ENCODE results near the gene ARHGAP6. TPM values are rescaled to one million over a fixed set of nuclear protein-coding genes. Genes with fewer than 3 reads are reported as not detected.
A peak's percentile ranks its signal among the peaks of the same experiment; 100 is the strongest.

Gene ARHGAP6
- total and polyA plus RNA-seq, 4 donors = 5.1 to 19.5 (median 12.9) TPM

GRCh38 chrX:11472879-11473278 lies 192.8 kb downstream of the ARHGAP6 start:
- no peak for ATAC-seq (ENCODE audit: low FRiP score)
- no peak overlapping the region for H3K27ac ChIP-seq (ENCODE audit: low read depth in 1 of 2, low read length in 2 of 2)
- H3K4me3 ChIP-seq (ENCODE audit: low read length in 2 of 2) = no peak overlapping the region
- H3K4me1 ChIP-seq (ENCODE audit: control insufficient read depth in 1 of 2, insufficient read depth in 2 of 2, low read length in 2 of 2) = peaks cover 4 to 6% of the 10 kb centered on the region in 2 donors
- no peak for DNase-seq
- intact Hi-C loops (cut with DNase I) = no loop called here
- H3K9me3 ChIP-seq (ENCODE audit: control insufficient read depth, low read length) = no peaks in the 10 kb centered on the region
- 31 to 40% methylated on average over 3 of the region's 3 CpGs for WGBS, 2 donors
- no peaks in the 10 kb centered on the region for H3K36me3 ChIP-seq (ENCODE audit: control insufficient read depth in 1 of 2, insufficient read depth in 2 of 2, low read length in 1 of 2)
- no peaks in the 10 kb centered on the region for H3K27me3 ChIP-seq (ENCODE audit: control insufficient read depth in 1 of 2, insufficient read depth in 2 of 2, low read length in 1 of 2)

- WGBS, 2 donors = 68 to 86% methylated on average over 2 of the region's 2 CpGs
- H3K27me3 ChIP-seq (ENCODE audit: control insufficient read depth in 1 of 2, insufficient read depth in 2 of 2, low read length in 1 of 2) = no peaks in the 10 kb centered on the region
- DNase-seq (no peak), ATAC-seq (ENCODE audit: low FRiP score) (no peak)
- H3K4me3 ChIP-seq (ENCODE audit: low read length in 2 of 2) = no peak overlapping the region
- no peaks in the 10 kb centered on the region for H3K9me3 ChIP-seq (ENCODE audit: control insufficient read depth, low read length)
- H3K27ac ChIP-seq (ENCODE audit: low read depth in 1 of 2, low read length in 2 of 2) = no peak overlapping the region
- peaks cover 4 to 6% of the 10 kb centered on the region in 2 donors for H3K4me1 ChIP-seq (ENCODE audit: control insufficient read depth in 1 of 2, insufficient read depth in 2 of 2, low read length in 2 of 2)
- no peaks in the 10 kb centered on the region for H3K36me3 ChIP-seq (ENCODE audit: control insufficient read depth in 1 of 2, insufficient read depth in 2 of 2, low read length in 1 of 2)
- intact Hi-C loops (cut with DNase I) = no loop called here
Observed at GRCh38 chrX:11472381-11472780, 193.3 kb downstream of the ARHGAP6 start.

- Histone ChIP-seq H3K4me3 (ENCODE audit: low read length in 2 of 2) (no peak overlapping the region), H3K9me3 (ENCODE audit: control insufficient read depth, low read length) (no peaks in the 10 kb centered on the region), H3K27me3 (ENCODE audit: control insufficient read depth in 1 of 2, insufficient read depth in 2 of 2, low read length in 1 of 2) (no peaks in the 10 kb centered on the region), H3K4me1 (ENCODE audit: control insufficient read depth in 1 of 2, insufficient read depth in 2 of 2, low read length in 2 of 2) (peaks cover 4 to 6% of the 10 kb centered on the region in 2 donors), H3K27ac (ENCODE audit: low read depth in 1 of 2, low read length in 2 of 2) (peak overlapping the region in 1 of 2 donors; percentile 84), H3K36me3 (ENCODE audit: control insufficient read depth in 1 of 2, insufficient read depth in 2 of 2, low read length in 1 of 2) (no peaks in the 10 kb centered on the region)
- 3% methylated on average over 1 of the region's 1 CpG for WGBS, 2 donors
- no peak for DNase-seq
- intact Hi-C loops (cut with DNase I) = no loop called here
- ATAC-seq (ENCODE audit: low FRiP score) = peak; percentile 48
Observed at GRCh38 chrX:11470250-11470974, 195.3 kb downstream of the ARHGAP6 start.

GRCh38 chrX:11465648-11466411 lies 199.9 kb downstream of the ARHGAP6 start:
- ATAC-seq (ENCODE audit: low FRiP score) (no peak), DNase-seq (no peak)
- Histone ChIP-seq H3K27ac (ENCODE audit: low read depth in 1 of 2, low read length in 2 of 2) (no peak overlapping the region), H3K36me3 (ENCODE audit: control insufficient read depth in 1 of 2, insufficient read depth in 2 of 2, low read length in 1 of 2) (no peaks in the 10 kb centered on the region), H3K9me3 (ENCODE audit: control insufficient read depth, low read length) (no peaks in the 10 kb centered on the region), H3K27me3 (ENCODE audit: control insufficient read depth in 1 of 2, insufficient read depth in 2 of 2, low read length in 1 of 2) (no peaks in the 10 kb centered on the region), H3K4me1 (ENCODE audit: control insufficient read depth in 1 of 2, insufficient read depth in 2 of 2, low read length in 2 of 2) (peaks cover 1 to 6% of the 10 kb centered on the region in 2 donors), H3K4me3 (ENCODE audit: low read length in 2 of 2) (no peak overlapping the region)
- 55 to 83% methylated on average over 5 of the region's 5 CpGs for WGBS, 2 donors
- intact Hi-C loops (cut with DNase I) = no loop called here

- Histone ChIP-seq H3K36me3 (ENCODE audit: control insufficient read depth in 1 of 2, insufficient read depth in 2 of 2, low read length in 1 of 2) (no peaks in the 10 kb centered on the region), H3K9me3 (ENCODE audit: control insufficient read depth, low read length) (no peaks in the 10 kb centered on the region), H3K4me3 (ENCODE audit: low read length in 2 of 2) (no peak overlapping the region), H3K27ac (ENCODE audit: low read depth in 1 of 2, low read length in 2 of 2) (no peak overlapping the region), H3K4me1 (ENCODE audit: control insufficient read depth in 1 of 2, insufficient read depth in 2 of 2, low read length in 2 of 2) (peaks cover 1 to 6% of the 10 kb centered on the region in 2 donors), H3K27me3 (ENCODE audit: control insufficient read depth in 1 of 2, insufficient read depth in 2 of 2, low read length in 1 of 2) (no peaks in the 10 kb centered on the region)
- ATAC-seq (ENCODE audit: low FRiP score) (no peak), DNase-seq (no peak)
- 83 to 93% methylated on average over 8 of the region's 8 CpGs for WGBS, 2 donors
- intact Hi-C loops (cut with DNase I) = no loop called here
Observed at GRCh38 chrX:11464836-11465463, 200.8 kb downstream of the ARHGAP6 start.

GRCh38 chrX:11464380-11464779 lies 201.3 kb downstream of the ARHGAP6 start:
- no peak overlapping the region for H3K27ac ChIP-seq (ENCODE audit: low read depth in 1 of 2, low read length in 2 of 2)

GRCh38 chrX:11462648-11463047 lies 203.1 kb downstream of the ARHGAP6 start:
- Histone ChIP-seq H3K4me3 (ENCODE audit: low read length in 2 of 2) (no peak overlapping the region), H3K36me3 (ENCODE audit: control insufficient read depth in 1 of 2, insufficient read depth in 2 of 2, low read length in 1 of 2) (no peaks in the 10 kb centered on the region), H3K27me3 (ENCODE audit: control insufficient read depth in 1 of 2, insufficient read depth in 2 of 2, low read length in 1 of 2) (no peaks in the 10 kb centered on the region), H3K27ac (ENCODE audit: low read depth in 1 of 2, low read length in 2 of 2) (no peak overlapping the region), H3K4me1 (ENCODE audit: control insufficient read depth in 1 of 2, insufficient read depth in 2 of 2, low read length in 2 of 2) (peaks cover 0 to 1% of the 10 kb centered on the region in 2 donors), H3K9me3 (ENCODE audit: control insufficient read depth, low read length) (no peaks in the 10 kb centered on the region)
- intact Hi-C loops (cut with DNase I) = no loop called here
- no peak for DNase-seq
- WGBS, 2 donors = 54 to 67% methylated on average over 2 of the region's 2 CpGs
- no peak for ATAC-seq (ENCODE audit: low FRiP score)

More at GRCh38 chrX:11464380-11464779, 201.3 kb downstream of the ARHGAP6 start:
- Histone ChIP-seq H3K4me3 (ENCODE audit: low read length in 2 of 2) (no peak overlapping the region), H3K36me3 (ENCODE audit: control insufficient read depth in 1 of 2, insufficient read depth in 2 of 2, low read length in 1 of 2) (no peaks in the 10 kb centered on the region), H3K9me3 (ENCODE audit: control insufficient read depth, low read length) (no peaks in the 10 kb centered on the region), H3K27me3 (ENCODE audit: control insufficient read depth in 1 of 2, insufficient read depth in 2 of 2, low read length in 1 of 2) (no peaks in the 10 kb centered on the region), H3K4me1 (ENCODE audit: control insufficient read depth in 1 of 2, insufficient read depth in 2 of 2, low read length in 2 of 2) (peaks cover under 1 to 1% of the 10 kb centered on the region in 2 donors)
- DNase-seq = no peak
- WGBS, 2 donors = 34 to 36% methylated on average over 1 of the region's 1 CpG
- intact Hi-C loops (cut with DNase I) = no loop called here
- no peak for ATAC-seq (ENCODE audit: low FRiP score)

- Histone ChIP-seq H3K4me3 (ENCODE audit: low read length in 2 of 2) (no peak overlapping the region), H3K9me3 (ENCODE audit: control insufficient read depth, low read length) (no peaks in the 10 kb centered on the region), H3K27ac (ENCODE audit: low read depth in 1 of 2, low read length in 2 of 2) (peak overlapping the region in 1 of 2 donors; percentile 80), H3K27me3 (ENCODE audit: control insufficient read depth in 1 of 2, insufficient read depth in 2 of 2, low read length in 1 of 2) (no peaks in the 10 kb centered on the region), H3K4me1 (ENCODE audit: control insufficient read depth in 1 of 2, insufficient read depth in 2 of 2, low read length in 2 of 2) (peaks cover 0 to 3% of the 10 kb centered on the region in 2 donors), H3K36me3 (ENCODE audit: control insufficient read depth in 1 of 2, insufficient read depth in 2 of 2, low read length in 1 of 2) (no peaks in the 10 kb centered on the region)
- intact Hi-C loops (cut with DNase I) = no loop called here
- ATAC-seq (ENCODE audit: low FRiP score) (peak; percentile 46), DNase-seq (no peak)
- WGBS, 2 donors = 5 to 14% methylated on average over 5 of the region's 5 CpGs
Observed at GRCh38 chrX:11462136-11462535, 203.6 kb downstream of the ARHGAP6 start.
